Measurements from ENCODE around the gene LSM14A.
"Not testable (repeated sequence)": the region's sequence is repeated elsewhere in the genome, so short reads cannot be mapped to it uniquely, and the experiment has no call there.

DNA sequence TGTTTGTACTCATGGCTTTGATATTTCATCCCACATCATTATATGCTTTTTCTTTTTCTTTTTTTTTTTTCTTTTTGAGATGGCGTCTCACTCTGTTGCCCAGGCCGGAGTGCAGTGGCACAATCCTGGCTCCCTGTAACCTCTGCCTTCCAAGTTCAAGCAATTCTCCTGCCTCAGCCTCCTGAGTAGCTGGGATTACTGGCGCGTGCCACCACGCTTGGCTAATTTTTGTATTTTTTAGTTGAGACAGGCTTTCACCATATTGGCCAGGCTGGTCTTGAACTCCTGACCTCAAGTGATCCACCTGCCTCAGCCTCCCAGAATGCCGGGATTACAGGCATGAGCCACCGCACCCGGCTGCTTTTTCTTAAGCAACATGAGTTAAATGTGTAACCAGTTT is 2.9 kb downstream of the LSM14A start:
- TF ChIP-seq POU2F2, POLR2A, POLR2AphosphoS5, SPI1, TAF1 (IDR thresholded peaks at IDR 0.05; ENCODE audit: low read depth, low read length): not testable (repeated sequence)

Data from GM12891 (cell line).